Measurements from ENCODE around the gene LRRC61. TPM values are rescaled to one million over a fixed set of nuclear protein-coding genes. Genes with fewer than 3 reads are reported as not detected.

LRRC61 gene
- total RNA-seq, 4 donors from 2014 or later, result 5.9 to 41.2 (median 15.3) TPM

DNA sequence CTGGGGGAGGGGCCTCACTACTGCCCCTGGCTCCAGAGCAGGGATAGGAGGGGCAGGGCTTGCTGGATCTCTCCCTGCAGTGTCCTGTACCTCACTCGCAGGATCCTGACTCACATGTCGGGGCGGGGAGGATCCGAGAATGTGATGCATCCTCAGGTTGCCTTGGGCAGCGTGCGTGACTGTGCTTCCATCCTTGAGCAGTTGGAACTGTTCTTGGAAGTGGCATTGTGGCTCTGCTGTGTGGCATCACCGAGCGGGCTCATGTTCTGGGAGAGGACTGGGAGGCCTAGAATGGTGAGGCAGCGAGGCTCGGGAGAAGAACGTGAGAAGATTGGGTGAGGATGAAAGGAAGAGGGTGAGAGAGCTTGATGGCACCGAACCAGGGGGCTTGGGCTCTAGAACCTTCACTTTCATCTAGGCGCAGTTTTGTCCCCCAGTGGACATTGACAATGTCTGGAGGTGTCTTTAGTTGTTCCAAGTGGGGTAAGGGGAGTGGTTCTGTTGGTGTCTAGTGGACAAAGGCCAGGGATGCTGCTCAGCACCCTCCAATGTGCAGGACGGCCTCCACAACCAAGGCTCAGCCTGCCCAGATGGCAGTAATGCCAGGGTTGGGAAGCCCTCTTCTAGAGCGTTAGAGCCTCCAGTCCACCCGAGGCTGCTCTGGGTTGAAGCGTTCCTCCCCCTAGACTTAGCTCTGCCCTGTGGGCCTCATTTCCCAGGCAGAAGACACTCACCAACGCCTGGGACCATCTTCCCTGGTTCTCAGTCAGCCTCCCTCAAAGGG is 9.9 kb downstream of the LRRC61 start:
- H3K27ac ChIP-seq, result peak overlapping the region; percentile 85 to 96
- no peaks in the 10 kb centered on the region for H3K9me3 ChIP-seq
- no peak overlapping the region for H3K4me3 ChIP-seq
- H3K27me3 ChIP-seq, result no peaks in the 10 kb centered on the region
- no peak for DNase-seq
- H3K36me3 ChIP-seq, result no peaks in the 10 kb centered on the region
- TF ChIP-seq POLR2A (IDR thresholded peaks at IDR 0.05), result no peak
- TF ChIP-seq, protein P1, sequence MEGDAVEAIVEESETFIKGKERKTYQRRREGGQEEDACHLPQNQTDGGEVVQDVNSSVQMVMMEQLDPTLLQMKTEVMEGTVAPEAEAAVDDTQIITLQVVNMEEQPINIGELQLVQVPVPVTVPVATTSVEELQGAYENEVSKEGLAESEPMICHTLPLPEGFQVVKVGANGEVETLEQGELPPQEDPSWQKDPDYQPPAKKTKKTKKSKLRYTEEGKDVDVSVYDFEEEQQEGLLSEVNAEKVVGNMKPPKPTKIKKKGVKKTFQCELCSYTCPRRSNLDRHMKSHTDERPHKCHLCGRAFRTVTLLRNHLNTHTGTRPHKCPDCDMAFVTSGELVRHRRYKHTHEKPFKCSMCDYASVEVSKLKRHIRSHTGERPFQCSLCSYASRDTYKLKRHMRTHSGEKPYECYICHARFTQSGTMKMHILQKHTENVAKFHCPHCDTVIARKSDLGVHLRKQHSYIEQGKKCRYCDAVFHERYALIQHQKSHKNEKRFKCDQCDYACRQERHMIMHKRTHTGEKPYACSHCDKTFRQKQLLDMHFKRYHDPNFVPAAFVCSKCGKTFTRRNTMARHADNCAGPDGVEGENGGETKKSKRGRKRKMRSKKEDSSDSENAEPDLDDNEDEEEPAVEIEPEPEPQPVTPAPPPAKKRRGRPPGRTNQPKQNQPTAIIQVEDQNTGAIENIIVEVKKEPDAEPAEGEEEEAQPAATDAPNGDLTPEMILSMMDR (IDR thresholded peaks at IDR 0.05), result no peak
- H3K4me1 ChIP-seq, result peaks cover 6 to 11% of the 10 kb centered on the region in 2 donors
- intact Hi-C loops (cut with DNase I; ENCODE audit: low total_unique reads), result no loop called here

DNA sequence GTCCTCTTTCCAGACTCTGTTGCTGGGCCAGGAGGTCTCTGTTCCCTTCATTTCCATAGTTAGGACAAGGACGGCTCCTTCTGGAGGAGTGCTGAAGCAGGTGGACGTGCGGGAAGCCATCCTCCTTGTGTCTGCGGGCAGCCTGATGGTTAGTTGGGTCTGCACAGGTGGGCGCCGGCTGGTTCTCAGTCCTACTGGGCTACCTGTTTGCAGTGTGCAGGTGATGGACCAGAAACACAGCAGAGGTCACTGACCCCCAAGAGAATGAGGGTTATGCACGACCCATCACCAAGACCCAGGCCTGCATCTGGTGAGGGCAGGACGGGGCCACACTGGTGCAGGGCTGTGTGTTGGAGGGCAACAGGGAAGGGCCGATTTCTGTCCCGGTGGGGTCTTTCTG is 10.5 kb downstream of the LRRC61 start:
- no peaks in the 10 kb centered on the region for H3K27me3 ChIP-seq
- H3K4me3 ChIP-seq, result no peak overlapping the region
- intact Hi-C loops (cut with DNase I; ENCODE audit: low total_unique reads), result no loop called here
- H3K27ac ChIP-seq, result peak overlapping the region; percentile 85 to 96
- no peaks in the 10 kb centered on the region for H3K36me3 ChIP-seq
- no peaks in the 10 kb centered on the region for H3K9me3 ChIP-seq
- DNase-seq, result no peak
- TF ChIP-seq, protein P1 (IDR thresholded peaks at IDR 0.05), result no peak
- no peak for TF ChIP-seq POLR2A (IDR thresholded peaks at IDR 0.05)
- H3K4me1 ChIP-seq, result peaks cover 6 to 11% of the 10 kb centered on the region in 2 donors

DNA sequence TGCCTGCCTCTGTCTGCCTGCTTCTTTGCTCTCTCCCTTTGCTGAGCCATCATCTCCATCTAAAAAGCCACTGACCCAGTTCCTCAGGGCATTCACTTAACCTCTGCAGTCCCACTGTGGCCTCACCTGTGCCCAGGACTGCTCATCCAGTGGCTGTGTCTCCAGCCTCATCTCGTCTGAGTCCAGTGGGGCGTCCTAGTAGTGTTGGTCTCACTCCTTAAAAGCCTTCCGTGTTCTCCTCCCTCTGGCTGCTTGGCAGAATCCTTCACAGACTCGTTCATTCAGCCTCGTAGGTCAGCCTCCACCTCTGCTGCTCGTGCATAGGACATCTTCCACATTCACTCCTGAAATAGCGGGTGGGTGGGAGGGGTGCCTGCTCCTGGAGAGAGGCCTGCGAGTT is 11.0 kb downstream of the LRRC61 start:
- intact Hi-C loops (cut with DNase I; ENCODE audit: low total_unique reads), result no loop called here
- TF ChIP-seq POLR2A (IDR thresholded peaks at IDR 0.05), result no peak
- TF ChIP-seq, protein P1 (IDR thresholded peaks at IDR 0.05), result no peak
- no peak overlapping the region for H3K4me3 ChIP-seq
- H3K27me3 ChIP-seq, result no peaks in the 10 kb centered on the region
- H3K36me3 ChIP-seq, result no peaks in the 10 kb centered on the region
- no peaks in the 10 kb centered on the region for H3K9me3 ChIP-seq
- H3K4me1 ChIP-seq, result peaks cover 6 to 14% of the 10 kb centered on the region in 2 donors
- peak overlapping the region; percentile 85 to 96 for H3K27ac ChIP-seq
- no peak for DNase-seq

GRCh38 chr7:150335108-150335773 is 12.1 kb downstream of the LRRC61 start:
- H3K36me3 ChIP-seq, result no peaks in the 10 kb centered on the region
- intact Hi-C loops (cut with DNase I; ENCODE audit: low total_unique reads), result no loop called here
- peaks cover 6 to 19% of the 10 kb centered on the region in 2 donors for H3K4me1 ChIP-seq
- no peaks in the 10 kb centered on the region for H3K9me3 ChIP-seq
- no peaks in the 10 kb centered on the region for H3K27me3 ChIP-seq
- H3K27ac ChIP-seq, result peak overlapping the region; percentile 85 to 96
- peak; percentile 50 to 76 for DNase-seq
- no peak overlapping the region for H3K4me3 ChIP-seq
- TF ChIP-seq, protein P1 (IDR thresholded peaks at IDR 0.05), result no peak
- TF ChIP-seq POLR2A (IDR thresholded peaks at IDR 0.05), result no peak

DNA sequence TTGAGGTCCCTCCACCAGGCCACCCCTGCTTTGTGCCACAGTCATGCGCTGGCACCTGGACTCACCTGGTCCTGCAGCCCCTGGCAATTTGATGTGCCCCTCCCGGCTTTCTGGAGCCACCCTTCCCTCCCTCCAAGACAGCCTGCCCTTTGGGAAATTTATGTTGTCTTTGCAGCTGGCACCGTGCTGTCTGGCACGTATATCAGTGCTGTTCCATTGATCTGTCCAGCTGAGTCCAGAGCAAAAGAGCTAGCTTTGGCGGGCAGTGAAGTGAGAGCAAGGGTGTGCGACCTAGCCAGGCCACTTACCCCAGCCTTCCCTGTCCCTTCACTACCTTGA is 12.6 kb downstream of the LRRC61 start:
- H3K4me1 ChIP-seq, result peaks cover 6 to 19% of the 10 kb centered on the region in 2 donors
- TF ChIP-seq, protein P1 (IDR thresholded peaks at IDR 0.05), result no peak
- TF ChIP-seq POLR2A (IDR thresholded peaks at IDR 0.05), result no peak

More for the DNA sequence above, 12.6 kb downstream of the LRRC61 start:
- Histone ChIP-seq H3K36me3 (no peaks in the 10 kb centered on the region), H3K27ac (peak overlapping the region; percentile 85 to 96), H3K9me3 (no peaks in the 10 kb centered on the region), H3K27me3 (no peaks in the 10 kb centered on the region), H3K4me3 (no peak overlapping the region)
- intact Hi-C loops (cut with DNase I; ENCODE audit: low total_unique reads), result no loop called here
- DNase-seq, result no peak
